Measurements from ENCODE around the gene NCOA6.

Gene NCOA6

GRCh38 chr20:34834459-34834893 is 9.0 kb upstream of the NCOA6 start:
- Histone ChIP-seq H3K36me3 (ENCODE audit: control insufficient read depth, low read length) (no peaks in the 10 kb centered on the region), H3K27me3 (ENCODE audit: control insufficient read depth, low read length) (peaks cover 16% of the 10 kb centered on the region), H3K4me2 (ENCODE audit: low read length) (peak overlapping the region; percentile 52), H3K4me1 (ENCODE audit: control insufficient read depth, low read length) (peaks cover 17% of the 10 kb centered on the region), H3K79me2 (ENCODE audit: control insufficient read depth, low read length) (no peaks in the 10 kb centered on the region), H3K9me2 (replicated peaks; ENCODE audit: control insufficient read depth, low read length) (no peaks in the 10 kb centered on the region), H4K20me1 (ENCODE audit: control insufficient read depth, insufficient read depth, low read depth, low read length) (no peaks in the 10 kb centered on the region), H3K9me3 (ENCODE audit: control insufficient read depth, insufficient read depth, low read length) (no peaks in the 10 kb centered on the region), H3F3A (ENCODE audit: control insufficient read depth, insufficient read depth) (no peaks in the 10 kb centered on the region), H3K27ac (ENCODE audit: low read depth, low read length) (no peak overlapping the region), H3K4me3 (ENCODE audit: low read length) (0 out of 2 replicates have a peak overlapping the region, but pooled peaks have one; percentile 24)
- TF ChIP-seq EZH2phosphoT487 (IDR thresholded peaks at IDR 0.05; ENCODE audit: borderline replicate concordance, low read length): no peak
- peak; percentile 43 for TF ChIP-seq CTCF (IDR thresholded peaks at IDR 0.05; ENCODE audit: low read depth, low read length, poor library complexity, severe bottlenecking)

DNA sequence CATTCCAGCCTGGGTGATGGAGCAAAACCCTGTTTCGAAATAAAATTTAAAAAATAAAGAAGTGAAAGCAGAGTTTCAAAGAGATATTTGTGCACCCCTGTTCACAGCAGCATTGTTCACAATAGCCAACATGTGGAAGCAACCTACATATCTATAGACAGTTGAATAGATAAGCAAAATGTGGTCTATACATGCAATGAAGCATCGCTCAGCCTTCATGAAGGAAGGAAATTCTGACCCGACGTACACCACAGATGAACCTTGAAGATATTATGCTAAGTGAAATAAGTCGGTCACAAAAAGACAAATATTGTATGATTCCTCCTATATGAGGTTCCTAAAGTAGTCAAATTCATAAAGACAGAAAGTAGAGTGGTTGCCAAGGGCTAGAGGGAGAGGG is 6.5 kb upstream of the NCOA6 start:
- H3K9me2 ChIP-seq (replicated peaks; ENCODE audit: control insufficient read depth, low read length): no peaks in the 10 kb centered on the region
- H3K27ac ChIP-seq (ENCODE audit: low read depth, low read length): no peak overlapping the region
- no peaks in the 10 kb centered on the region for H3K36me3 ChIP-seq (ENCODE audit: control insufficient read depth, low read length)
- no peaks in the 10 kb centered on the region for H3K79me2 ChIP-seq (ENCODE audit: control insufficient read depth, low read length)
- H3K4me3 ChIP-seq (ENCODE audit: low read length): no peak overlapping the region
- H3F3A ChIP-seq (ENCODE audit: control insufficient read depth, insufficient read depth): 0 out of 2 replicates have a peak, but pooled peaks cover 2% of the 10 kb centered on the region
- H3K9me3 ChIP-seq (ENCODE audit: control insufficient read depth, insufficient read depth, low read length): no peaks in the 10 kb centered on the region
- H3K4me2 ChIP-seq (ENCODE audit: low read length): no peak overlapping the region
- no peak for TF ChIP-seq CTCF (IDR thresholded peaks at IDR 0.05; ENCODE audit: low read depth, low read length, poor library complexity, severe bottlenecking)
- no peak for TF ChIP-seq EZH2phosphoT487 (IDR thresholded peaks at IDR 0.05; ENCODE audit: borderline replicate concordance, low read length)
- peaks cover 29% of the 10 kb centered on the region for H3K4me1 ChIP-seq (ENCODE audit: control insufficient read depth, low read length)
- H4K20me1 ChIP-seq (ENCODE audit: control insufficient read depth, insufficient read depth, low read depth, low read length): no peaks in the 10 kb centered on the region
- peaks cover 16% of the 10 kb centered on the region for H3K27me3 ChIP-seq (ENCODE audit: control insufficient read depth, low read length)

DNA sequence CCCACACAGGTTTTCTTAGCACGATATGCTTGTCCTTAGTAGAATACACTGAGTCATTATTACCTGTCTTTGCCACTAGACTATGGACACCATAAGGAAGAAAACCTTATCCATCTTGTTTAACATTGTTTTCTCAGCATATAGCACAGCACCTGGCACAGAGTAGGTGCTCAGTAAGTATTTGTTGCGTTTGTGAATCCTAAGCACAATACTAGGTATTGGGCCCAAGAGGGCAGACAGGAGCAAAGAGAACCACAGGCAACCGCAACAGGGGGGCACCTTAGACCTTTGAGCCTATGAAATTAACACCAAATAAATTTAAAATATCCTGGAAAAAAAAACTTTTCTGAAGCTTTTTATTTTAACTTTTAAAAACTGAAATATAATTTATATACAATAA is 3.7 kb upstream of the NCOA6 start:
- Histone ChIP-seq H3K27ac (ENCODE audit: low read depth, low read length) (peak overlapping the region; percentile 27; the same call in 1 of the 2 replicates), H3K27me3 (ENCODE audit: control insufficient read depth, low read length) (peaks cover 16% of the 10 kb centered on the region), H3F3A (ENCODE audit: control insufficient read depth, insufficient read depth) (peaks cover 5% of the 10 kb centered on the region; the same call in 1 of the 2 replicates), H3K9me3 (ENCODE audit: control insufficient read depth, insufficient read depth, low read length) (no peaks in the 10 kb centered on the region), H3K9me2 (replicated peaks; ENCODE audit: control insufficient read depth, low read length) (no peaks in the 10 kb centered on the region), H3K36me3 (ENCODE audit: control insufficient read depth, low read length) (peaks cover 4% of the 10 kb centered on the region; the same call in 1 of the 2 replicates), H3K4me2 (ENCODE audit: low read length) (peak overlapping the region; percentile 40), H3K4me1 (ENCODE audit: control insufficient read depth, low read length) (peaks cover 39% of the 10 kb centered on the region), H4K20me1 (ENCODE audit: control insufficient read depth, insufficient read depth, low read depth, low read length) (peaks cover under 1% of the 10 kb centered on the region; the same call in 1 of the 2 replicates), H3K4me3 (ENCODE audit: low read length) (no peak overlapping the region), H3K79me2 (ENCODE audit: control insufficient read depth, low read length) (peaks cover 14% of the 10 kb centered on the region)
- TF ChIP-seq EZH2phosphoT487 (IDR thresholded peaks at IDR 0.05; ENCODE audit: borderline replicate concordance, low read length): no peak
- TF ChIP-seq CTCF (IDR thresholded peaks at IDR 0.05; ENCODE audit: low read depth, low read length, poor library complexity, severe bottlenecking): peak; percentile 14

Data from DOHH2 (cell line).